ENCODE data around the gene KCNQ1. TPM values are rescaled to one million over a fixed set of nuclear protein-coding genes. Genes with fewer than 3 reads are reported as not detected.

Gene KCNQ1
- total and polyA plus RNA-seq, 2 donors (not counting 1 experiment from before 2014, with no cell fraction given) = not detected

DNA sequence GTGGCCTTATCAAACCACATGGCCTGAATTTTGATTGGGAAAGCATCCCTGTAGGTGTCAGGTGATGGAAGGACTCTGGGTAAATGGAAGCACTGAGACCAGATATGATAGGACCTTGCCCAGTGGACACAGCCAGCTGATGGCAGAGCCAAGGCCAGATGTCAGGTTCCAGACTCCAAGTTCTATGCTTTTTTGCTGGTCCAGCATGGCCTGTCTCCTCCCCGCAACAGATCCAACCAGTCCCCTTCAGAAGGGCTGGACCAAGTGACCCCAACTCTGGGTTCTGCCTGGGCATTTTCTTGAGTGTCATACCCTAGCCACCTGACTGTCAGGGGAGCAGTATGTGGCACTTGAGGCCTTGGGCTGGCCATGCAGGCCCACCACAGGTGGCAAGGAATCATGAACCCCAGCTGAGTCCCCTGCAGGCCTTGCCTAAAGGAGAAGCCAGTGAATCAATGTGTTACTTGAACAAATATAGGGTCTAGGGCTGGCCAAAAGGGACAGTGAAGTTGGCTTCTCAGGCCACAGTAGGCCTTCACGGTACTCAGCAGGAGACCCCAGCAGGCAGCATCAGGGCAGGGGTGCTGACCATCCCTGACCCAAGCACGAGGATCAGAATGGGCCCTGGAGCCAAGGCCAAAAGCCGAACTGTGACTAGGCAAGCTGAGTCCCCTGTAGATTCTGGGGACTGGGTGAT, 227.9 kb downstream of the KCNQ1 start:
- H3K79me2 ChIP-seq (ENCODE audit: control insufficient read depth, insufficient read depth, low read length) = no peaks in the 10 kb centered on the region
- no peak overlapping the region for H3K4me3 ChIP-seq (replicated peaks in 1 of 4; ENCODE audit: control extremely low read depth in 1 of 4, insufficient read depth in 1 of 4, low read depth in 3 of 4, low read length in 4 of 4)
- no peaks in the 10 kb centered on the region for H4K20me1 ChIP-seq (ENCODE audit: control insufficient read depth, extremely low read depth, insufficient read depth, low read length)
- H3K4me2 ChIP-seq (ENCODE audit: extremely low read depth, insufficient read depth, low read length) = no peak overlapping the region
- no peaks in the 10 kb centered on the region for H3K9me3 ChIP-seq (ENCODE audit: control insufficient read depth, insufficient read depth, low read depth, low read length)
- DNase-seq (ENCODE audit: low read depth in 2 of 2) = no peak
- no peak for TF ChIP-seq EZH2 (IDR thresholded peaks at IDR 0.05; ENCODE audit: low read length, missing control alignments)
- TF ChIP-seq, protein P1, sequence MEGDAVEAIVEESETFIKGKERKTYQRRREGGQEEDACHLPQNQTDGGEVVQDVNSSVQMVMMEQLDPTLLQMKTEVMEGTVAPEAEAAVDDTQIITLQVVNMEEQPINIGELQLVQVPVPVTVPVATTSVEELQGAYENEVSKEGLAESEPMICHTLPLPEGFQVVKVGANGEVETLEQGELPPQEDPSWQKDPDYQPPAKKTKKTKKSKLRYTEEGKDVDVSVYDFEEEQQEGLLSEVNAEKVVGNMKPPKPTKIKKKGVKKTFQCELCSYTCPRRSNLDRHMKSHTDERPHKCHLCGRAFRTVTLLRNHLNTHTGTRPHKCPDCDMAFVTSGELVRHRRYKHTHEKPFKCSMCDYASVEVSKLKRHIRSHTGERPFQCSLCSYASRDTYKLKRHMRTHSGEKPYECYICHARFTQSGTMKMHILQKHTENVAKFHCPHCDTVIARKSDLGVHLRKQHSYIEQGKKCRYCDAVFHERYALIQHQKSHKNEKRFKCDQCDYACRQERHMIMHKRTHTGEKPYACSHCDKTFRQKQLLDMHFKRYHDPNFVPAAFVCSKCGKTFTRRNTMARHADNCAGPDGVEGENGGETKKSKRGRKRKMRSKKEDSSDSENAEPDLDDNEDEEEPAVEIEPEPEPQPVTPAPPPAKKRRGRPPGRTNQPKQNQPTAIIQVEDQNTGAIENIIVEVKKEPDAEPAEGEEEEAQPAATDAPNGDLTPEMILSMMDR (conservative IDR thresholded peaks at IDR 0.05 in 1 of 2, IDR thresholded peaks at IDR 0.05 in 1 of 2; ENCODE audit: low read depth in 1 of 2, low read length in 2 of 2) = no peak
- no peak overlapping the region for H3K9ac ChIP-seq (ENCODE audit: insufficient read depth, low read length)
- no peaks in the 10 kb centered on the region for H3K27me3 ChIP-seq (ENCODE audit: control insufficient read depth, insufficient read depth, low read length)
- no peak overlapping the region for H3K27ac ChIP-seq (ENCODE audit: insufficient read depth, low read length)
- H3K4me1 ChIP-seq (ENCODE audit: control insufficient read depth, extremely low read depth, insufficient read depth, low read length) = no peaks in the 10 kb centered on the region
- H2AFZ ChIP-seq (ENCODE audit: low read length) = no peak overlapping the region
- H3K36me3 ChIP-seq (ENCODE audit: control insufficient read depth, insufficient read depth, low read length) = no peaks in the 10 kb centered on the region

DNA sequence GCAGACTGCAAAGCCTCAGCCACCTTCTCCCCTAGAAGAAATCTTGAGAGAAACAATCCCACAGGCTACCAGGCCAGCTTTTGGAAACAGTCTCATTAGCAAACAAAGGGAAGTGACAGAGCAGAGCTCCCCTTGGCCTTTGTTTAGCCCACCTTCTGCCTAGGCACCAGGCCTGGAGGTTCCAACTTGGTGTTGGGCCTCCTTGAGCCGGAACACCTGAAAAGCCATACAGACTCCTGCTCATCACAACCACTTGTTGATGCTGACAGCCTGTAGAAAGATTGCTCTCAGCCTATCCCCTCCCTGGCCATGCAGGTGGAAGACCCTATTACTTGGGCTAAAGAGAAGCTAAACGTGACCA, 228.4 kb downstream of the KCNQ1 start:
- H3K27ac ChIP-seq (ENCODE audit: insufficient read depth, low read length) = no peak overlapping the region
- no peaks in the 10 kb centered on the region for H4K20me1 ChIP-seq (ENCODE audit: control insufficient read depth, extremely low read depth, insufficient read depth, low read length)

DNA sequence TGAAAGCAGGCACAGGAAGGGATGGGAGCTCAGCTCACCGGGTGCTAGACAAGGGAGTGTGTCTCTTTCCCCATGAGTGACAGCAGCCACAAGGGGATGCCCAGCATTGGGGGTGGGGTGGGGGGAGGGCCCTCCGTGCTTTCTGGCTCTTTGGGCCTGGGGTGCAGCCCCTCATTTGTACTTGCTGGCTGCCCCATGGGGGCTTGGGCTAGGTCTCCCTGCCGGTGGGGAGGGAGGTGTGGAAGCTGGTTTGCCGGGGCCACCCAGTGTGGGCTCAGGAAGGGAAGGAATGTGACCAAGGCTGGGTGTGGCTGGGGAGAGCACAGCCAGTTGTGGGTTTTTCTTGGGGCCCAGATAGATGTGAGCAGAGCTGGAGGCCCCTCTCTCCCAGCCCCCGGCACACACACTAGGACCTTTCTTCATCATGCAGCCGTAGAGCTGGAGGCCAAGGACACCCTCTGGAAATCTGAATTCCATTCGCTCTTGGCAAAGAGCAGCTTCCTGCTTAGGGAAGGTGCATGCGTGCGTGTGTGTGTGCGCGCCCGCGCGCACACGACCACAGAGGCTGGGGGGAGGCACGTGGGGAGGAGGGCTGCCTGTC, 229.2 kb downstream of the KCNQ1 start:
- no peak overlapping the region for H3K4me2 ChIP-seq (ENCODE audit: extremely low read depth, insufficient read depth, low read length)
- no peaks in the 10 kb centered on the region for H3K79me2 ChIP-seq (ENCODE audit: control insufficient read depth, insufficient read depth, low read length)
- no peaks in the 10 kb centered on the region for H3K4me1 ChIP-seq (ENCODE audit: control insufficient read depth, extremely low read depth, insufficient read depth, low read length)
- no peaks in the 10 kb centered on the region for H3K9me3 ChIP-seq (ENCODE audit: control insufficient read depth, insufficient read depth, low read depth, low read length)
- H3K4me3 ChIP-seq (replicated peaks in 1 of 4; ENCODE audit: control extremely low read depth in 1 of 4, insufficient read depth in 1 of 4, low read depth in 3 of 4, low read length in 4 of 4) = no peak overlapping the region
- H3K9ac ChIP-seq (ENCODE audit: insufficient read depth, low read length) = no peak overlapping the region
- H3K27ac ChIP-seq (ENCODE audit: insufficient read depth, low read length) = no peak overlapping the region
- TF ChIP-seq, protein P1 (conservative IDR thresholded peaks at IDR 0.05 in 1 of 2, IDR thresholded peaks at IDR 0.05 in 1 of 2; ENCODE audit: low read depth in 1 of 2, low read length in 2 of 2) = no peak
- TF ChIP-seq EZH2 (IDR thresholded peaks at IDR 0.05; ENCODE audit: low read length, missing control alignments) = no peak
- peak in 1 of 2 donors; percentile 32 for DNase-seq (ENCODE audit: low read depth in 2 of 2)
- H2AFZ ChIP-seq (ENCODE audit: low read length) = no peak overlapping the region
- no peaks in the 10 kb centered on the region for H4K20me1 ChIP-seq (ENCODE audit: control insufficient read depth, extremely low read depth, insufficient read depth, low read length)
- H3K36me3 ChIP-seq (ENCODE audit: control insufficient read depth, insufficient read depth, low read length) = no peaks in the 10 kb centered on the region
- H3K27me3 ChIP-seq (ENCODE audit: control insufficient read depth, insufficient read depth, low read length) = no peaks in the 10 kb centered on the region

More for the DNA sequence above, 228.4 kb downstream of the KCNQ1 start:
- Histone ChIP-seq H3K79me2 (ENCODE audit: control insufficient read depth, insufficient read depth, low read length) (no peaks in the 10 kb centered on the region), H3K36me3 (ENCODE audit: control insufficient read depth, insufficient read depth, low read length) (no peaks in the 10 kb centered on the region), H3K9ac (ENCODE audit: insufficient read depth, low read length) (no peak overlapping the region), H3K4me2 (ENCODE audit: extremely low read depth, insufficient read depth, low read length) (no peak overlapping the region), H3K9me3 (ENCODE audit: control insufficient read depth, insufficient read depth, low read depth, low read length) (no peaks in the 10 kb centered on the region), H3K4me3 (replicated peaks in 1 of 4; ENCODE audit: control extremely low read depth in 1 of 4, insufficient read depth in 1 of 4, low read depth in 3 of 4, low read length in 4 of 4) (no peak overlapping the region), H2AFZ (ENCODE audit: low read length) (no peak overlapping the region), H3K27me3 (ENCODE audit: control insufficient read depth, insufficient read depth, low read length) (no peaks in the 10 kb centered on the region), H3K4me1 (ENCODE audit: control insufficient read depth, extremely low read depth, insufficient read depth, low read length) (no peaks in the 10 kb centered on the region)
- no peak for DNase-seq (ENCODE audit: low read depth in 2 of 2)
- TF ChIP-seq, protein P1 (conservative IDR thresholded peaks at IDR 0.05 in 1 of 2, IDR thresholded peaks at IDR 0.05 in 1 of 2; ENCODE audit: low read depth in 1 of 2, low read length in 2 of 2) = no peak
- TF ChIP-seq EZH2 (IDR thresholded peaks at IDR 0.05; ENCODE audit: low read length, missing control alignments) = no peak

All from fibroblast of lung (primary cell).